Hippocampal formation (tissue), 2 donors: ENCODE data around the gene LZIC.

ENCODE experiments used
- DNase-seq, 2 donors: peaks; one replicate each; lab custom pipeline; 2025; lab: John Stamatoyannopoulos, UW

LZIC gene

GRCh38 chr1:9886092-9886742 is 57.0 kb downstream of the LZIC start:
- DNase-seq: no peak

- no peak for DNase-seq
Measured at GRCh38 chr1:9884805-9885204, 58.4 kb downstream of the LZIC start.

GRCh38 chr1:9883585-9884449 is 59.4 kb downstream of the LZIC start:
- DNase-seq: peak in 1 of 2 donors; percentile 37

- DNase-seq: no peak
Measured at GRCh38 chr1:9882945-9883303, 60.3 kb downstream of the LZIC start.

GRCh38 chr1:9882296-9882944 is 60.8 kb downstream of the LZIC start:
- DNase-seq: no peak

- DNase-seq: no peak
Measured at GRCh38 chr1:9881838-9882249, 61.3 kb downstream of the LZIC start.
